Small intestine (tissue), 7 donors: ENCODE results near the gene ABCA7. TPM values are rescaled to one million over a fixed set of nuclear protein-coding genes. Genes with fewer than 3 reads are reported as not detected.
A peak's percentile ranks its signal among the peaks of the same experiment; 100 is the strongest.

Source experiments
- DNase-seq, 2 donors: peaks; one replicate each; pipeline versions ENCODE4 v3.0.0 to v3.0.0-alpha.2; 2013
- FAIRE-seq: peaks from 2 replicates; lab custom pipeline; 2012; peaks lifted over from hg19 to GRCh38; lab: Jason Lieb, UNC
- H3K27ac ChIP-seq, 3 donors: one replicate each; pipeline ENCODE4 v1.5.1; 2013; ENCODE audit warnings: low read length in 2 of 3, mild to moderate bottlenecking in 2 of 3, control low read depth in 1 of 3, inconsistent platforms in 1 of 3, low read depth in 1 of 3, moderate library complexity in 1 of 3
- H3K27me3 ChIP-seq, 3 donors: one replicate each; pipeline ENCODE4 v1.6.1; 2013; ENCODE audit warnings: low read length in 3 of 3, inconsistent platforms in 1 of 3; ENCODE audit not compliant: control insufficient read depth in 3 of 3, insufficient read depth in 3 of 3
- H3K36me3 ChIP-seq, 3 donors: one replicate each; pipeline ENCODE4 v1.6.1; 2013; ENCODE audit warnings: low read length in 3 of 3, inconsistent platforms in 1 of 3, low read depth in 1 of 3, mild to moderate bottlenecking in 1 of 3, moderate library complexity in 1 of 3; ENCODE audit not compliant: control insufficient read depth in 3 of 3, insufficient read depth in 2 of 3
- H3K4me1 ChIP-seq, 3 donors: one replicate each; pipeline ENCODE4 v1.6.1; 2013; ENCODE audit warnings: low read length in 2 of 3, inconsistent platforms in 1 of 3, low read depth in 1 of 3, mild to moderate bottlenecking in 1 of 3, moderate library complexity in 1 of 3; ENCODE audit not compliant: control insufficient read depth in 3 of 3, insufficient read depth in 2 of 3
- H3K4me3 ChIP-seq, 3 donors: one replicate each; pipeline ENCODE4 v1.5.1; 2013; ENCODE audit warnings: low read length in 3 of 3, control low read depth in 1 of 3, inconsistent platforms in 1 of 3, low read depth in 1 of 3, mild to moderate bottlenecking in 1 of 3, moderate library complexity in 1 of 3
- H3K9me3 ChIP-seq, 2 donors: one replicate each; pipeline ENCODE4 v1.6.1; 2013; ENCODE audit warnings: low read depth in 1 of 2, low read length in 1 of 2; ENCODE audit not compliant: control insufficient read depth in 2 of 2, insufficient read depth in 1 of 2
- WGBS, 3 donors: extraction: QIAGEN DNeasy Blood & Tissue Kit; methylation state at CpG; one replicate each; pipeline ENCODE4 v1.1.7; 2013; 5-methylcytosine and 5-hydroxymethylcytosine counted together
- polyA plus RNA-seq, 4 donors: library from polyadenylated mRNA; stranded (reverse) in 3 of 4; unstranded in 1 of 4; fragments of 200-250 nt in 3 of 4; fragments of 120-200 nt in 1 of 4; gene quantifications; one replicate each; pipeline versions ENCODE4 v1.2.1 to v1.2.3, GENCODE V29; 2013
- donor health status: healthy with polysubstance abuse.
- donor health status: control.
- donor health status: control.
- donor health status: Bipolar disorder and iron deficiency.
- donor health status: healthy.

The ABCA7 gene
- polyA plus RNA-seq, 4 donors = 3.1 to 60.3 (median 20.2) TPM

GRCh38 chr19:1080360-1081161 is 40.7 kb downstream of the ABCA7 start:
- no peak for FAIRE-seq
- Histone ChIP-seq H3K9me3 (peaks cover 0 to 6% of the 10 kb centered on the region in 2 donors), H3K27me3 (peaks cover 0 to 6% (median 0%) of the 10 kb centered on the region in 3 donors), H3K36me3 (peaks cover 3 to 20% (median 4%) of the 10 kb centered on the region in 3 donors), H3K27ac (no peak overlapping the region), H3K4me1 (peaks cover 0 to 20% (median 4%) of the 10 kb centered on the region in 3 donors), H3K4me3 (no peak overlapping the region)
- DNase-seq = no peak
- WGBS, 3 donors = 94 to 95% (median 95%) methylated on average over 43 to 50 of the region's 50 CpGs

GRCh38 chr19:1081301-1082164 is 41.6 kb downstream of the ABCA7 start:
- peaks cover 0 to 20% (median 4%) of the 10 kb centered on the region in 3 donors for H3K4me1 ChIP-seq
- peak in 1 of 2 donors; percentile 53 for DNase-seq
- no peak for FAIRE-seq

GRCh38 chr19:1082165-1082927 is 42.4 kb downstream of the ABCA7 start:
- no peak for FAIRE-seq
- 10 to 31% (median 14%) methylated on average over 37 to 51 of the region's 51 CpGs for WGBS, 3 donors
- peak overlapping the region; percentile 73 to 86 (median 83) for H3K27ac ChIP-seq

More at GRCh38 chr19:1081301-1082164, 41.6 kb downstream of the ABCA7 start:
- H3K9me3 ChIP-seq = peaks cover 0 to 6% of the 10 kb centered on the region in 2 donors
- H3K36me3 ChIP-seq = peaks cover 3 to 29% (median 4%) of the 10 kb centered on the region in 3 donors
- WGBS, 3 donors = 55 to 69% (median 56%) methylated on average over 54 to 58 of the region's 58 CpGs
- H3K4me3 ChIP-seq = peak overlapping the region in 2 of 3 donors; percentile 20 to 22
- no peaks in the 10 kb centered on the region for H3K27me3 ChIP-seq
- H3K27ac ChIP-seq = peak overlapping the region; percentile 33 to 69 (median 48)

GRCh38 chr19:1082928-1083816 is 43.3 kb downstream of the ABCA7 start:
- no peak for FAIRE-seq
- peak overlapping the region in 2 of 3 donors; percentile 50 to 54 for H3K4me3 ChIP-seq
- 22 to 77% (median 45%) methylated on average over 55 to 59 of the region's 59 CpGs for WGBS, 3 donors
- peak overlapping the region; percentile 38 to 86 (median 63) for H3K27ac ChIP-seq
- H3K4me1 ChIP-seq = peaks cover 0 to 20% (median 4%) of the 10 kb centered on the region in 3 donors
- peaks cover 0 to 6% of the 10 kb centered on the region in 2 donors for H3K9me3 ChIP-seq
- peaks cover 3 to 46% (median 4%) of the 10 kb centered on the region in 3 donors for H3K36me3 ChIP-seq
- H3K27me3 ChIP-seq = no peaks in the 10 kb centered on the region
- no peak for DNase-seq

More at GRCh38 chr19:1082165-1082927, 42.4 kb downstream of the ABCA7 start:
- Histone ChIP-seq H3K27me3 (no peaks in the 10 kb centered on the region), H3K4me1 (peaks cover 0 to 20% (median 4%) of the 10 kb centered on the region in 3 donors), H3K4me3 (peak overlapping the region in 2 of 3 donors; percentile 50 to 54), H3K36me3 (peaks cover 3 to 38% (median 4%) of the 10 kb centered on the region in 3 donors), H3K9me3 (peaks cover 0 to 6% of the 10 kb centered on the region in 2 donors)
- DNase-seq = peak; percentile 93 to 96

- Histone ChIP-seq H3K4me1 (peaks cover 0 to 20% (median 4%) of the 10 kb centered on the region in 3 donors), H3K9me3 (peaks cover 0 to 6% of the 10 kb centered on the region in 2 donors), H3K27me3 (no peaks in the 10 kb centered on the region), H3K4me3 (peak overlapping the region in 1 of 3 donors; percentile 54), H3K27ac (no peak overlapping the region), H3K36me3 (peaks cover 3 to 57% (median 10%) of the 10 kb centered on the region in 3 donors)
- 52 to 71% (median 54%) methylated on average over 43 of the region's 43 CpGs for WGBS, 3 donors
- DNase-seq = no peak
- FAIRE-seq = no peak
These were observed 44.3 kb downstream of the ABCA7 start for GRCh38 chr19:1084024-1084868.

GRCh38 chr19:1085053-1085658 is 45.2 kb downstream of the ABCA7 start:
- FAIRE-seq (no peak), DNase-seq (no peak)
- H3K4me3 ChIP-seq = no peak overlapping the region
- peaks cover 3 to 66% (median 10%) of the 10 kb centered on the region in 3 donors for H3K36me3 ChIP-seq
- no peaks in the 10 kb centered on the region for H3K27me3 ChIP-seq
- H3K9me3 ChIP-seq = peaks cover 0 to 6% of the 10 kb centered on the region in 2 donors
- peaks cover 0 to 20% (median 4%) of the 10 kb centered on the region in 3 donors for H3K4me1 ChIP-seq
- 74 to 82% (median 82%) methylated on average over 7 to 8 of the region's 8 CpGs for WGBS, 3 donors
- no peak overlapping the region for H3K27ac ChIP-seq
